ENCODE results near the gene FOXB1.

FOXB1 gene

DNA sequence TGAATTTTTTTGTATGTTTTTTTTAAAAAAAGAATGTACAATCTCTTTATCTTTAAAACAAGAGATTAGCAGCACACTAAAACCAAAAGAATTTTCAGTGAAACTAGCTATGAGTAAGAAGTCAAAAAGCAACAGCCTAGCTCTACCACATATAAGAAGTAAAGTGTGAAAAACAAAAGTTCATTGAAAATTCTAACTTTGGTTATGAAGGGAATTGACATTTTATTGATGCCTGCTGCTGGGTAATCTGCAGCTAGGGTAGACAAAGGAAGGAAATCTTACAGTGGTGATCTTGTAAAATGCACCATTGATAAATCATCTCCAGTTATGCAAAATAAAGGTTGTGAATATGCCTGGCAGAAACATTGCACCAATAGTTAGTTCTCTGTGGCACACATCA is 37.8 kb upstream of the FOXB1 start:
- ChIA-PET POLR2A (interaction anchor here (0.6 kb wide), 1 partner anchor 39 kb away, joined by 3 read pairs; no protein-coding TSS in a partner anchor), CTCF (no interaction called here)
- H3K4me3 ChIP-seq (ENCODE audit: low read depth, low read length), result no peak overlapping the region
- TF ChIP-seq, protein P1, sequence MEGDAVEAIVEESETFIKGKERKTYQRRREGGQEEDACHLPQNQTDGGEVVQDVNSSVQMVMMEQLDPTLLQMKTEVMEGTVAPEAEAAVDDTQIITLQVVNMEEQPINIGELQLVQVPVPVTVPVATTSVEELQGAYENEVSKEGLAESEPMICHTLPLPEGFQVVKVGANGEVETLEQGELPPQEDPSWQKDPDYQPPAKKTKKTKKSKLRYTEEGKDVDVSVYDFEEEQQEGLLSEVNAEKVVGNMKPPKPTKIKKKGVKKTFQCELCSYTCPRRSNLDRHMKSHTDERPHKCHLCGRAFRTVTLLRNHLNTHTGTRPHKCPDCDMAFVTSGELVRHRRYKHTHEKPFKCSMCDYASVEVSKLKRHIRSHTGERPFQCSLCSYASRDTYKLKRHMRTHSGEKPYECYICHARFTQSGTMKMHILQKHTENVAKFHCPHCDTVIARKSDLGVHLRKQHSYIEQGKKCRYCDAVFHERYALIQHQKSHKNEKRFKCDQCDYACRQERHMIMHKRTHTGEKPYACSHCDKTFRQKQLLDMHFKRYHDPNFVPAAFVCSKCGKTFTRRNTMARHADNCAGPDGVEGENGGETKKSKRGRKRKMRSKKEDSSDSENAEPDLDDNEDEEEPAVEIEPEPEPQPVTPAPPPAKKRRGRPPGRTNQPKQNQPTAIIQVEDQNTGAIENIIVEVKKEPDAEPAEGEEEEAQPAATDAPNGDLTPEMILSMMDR (IDR thresholded peaks at IDR 0.05; ENCODE audit: insufficient read depth, low read length, missing control alignments), result no peak
- DNase-seq (ENCODE audit: low read depth, low spot score), result no peak

DNA sequence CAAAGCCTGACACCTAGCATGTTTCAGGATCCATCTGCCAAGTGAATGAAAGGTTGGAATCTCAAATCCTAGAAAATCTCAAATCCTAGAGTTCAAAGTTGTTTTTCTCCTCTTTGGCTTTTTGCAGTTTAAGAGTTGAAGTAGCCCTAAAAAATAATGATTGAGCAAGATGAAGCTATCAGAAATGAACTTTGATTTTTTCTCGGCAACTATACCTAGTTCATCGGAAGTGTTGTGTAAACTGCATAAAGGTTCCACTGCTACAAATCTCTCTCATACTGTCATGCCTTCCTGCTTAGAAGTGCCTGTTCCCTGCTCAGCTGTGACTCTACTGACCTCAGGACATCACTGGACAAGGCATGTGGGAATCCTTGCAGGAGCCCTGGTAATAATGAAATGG is 35.8 kb upstream of the FOXB1 start:
- CTCF ChIA-PET, result no interaction called here
- H3K4me3 ChIP-seq (ENCODE audit: low read depth, low read length), result no peak overlapping the region
- DNase-seq (ENCODE audit: low read depth, low spot score), result no peak
- TF ChIP-seq, protein P1 (IDR thresholded peaks at IDR 0.05; ENCODE audit: insufficient read depth, low read length, missing control alignments), result no peak
- POLR2A ChIA-PET, result no interaction called here

DNA sequence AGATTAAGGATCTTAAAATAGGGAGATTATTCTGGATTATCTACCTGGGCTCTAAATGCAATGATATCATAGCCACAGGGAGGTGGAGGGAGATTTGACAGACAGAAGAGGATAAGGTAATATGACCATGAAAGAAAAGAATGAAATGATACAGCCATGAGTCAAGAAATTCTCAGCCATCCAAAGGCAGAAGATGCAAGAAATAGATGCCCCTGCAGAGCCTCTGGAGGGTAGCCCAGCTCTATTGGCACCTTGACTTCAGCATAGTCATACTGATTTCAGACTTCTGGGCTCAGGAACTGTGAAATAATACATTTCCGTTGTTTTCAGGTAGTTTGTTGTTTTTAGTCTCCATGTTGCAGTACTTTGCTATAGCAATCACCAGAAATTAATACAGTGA is 31.9 kb upstream of the FOXB1 start:
- CTCF ChIA-PET, result no interaction called here
- TF ChIP-seq, protein P1 (IDR thresholded peaks at IDR 0.05; ENCODE audit: insufficient read depth, low read length, missing control alignments), result no peak
- POLR2A ChIA-PET, result no interaction called here
- no peak for DNase-seq (ENCODE audit: low read depth, low spot score)
- H3K4me3 ChIP-seq (ENCODE audit: low read depth, low read length), result no peak overlapping the region

DNA sequence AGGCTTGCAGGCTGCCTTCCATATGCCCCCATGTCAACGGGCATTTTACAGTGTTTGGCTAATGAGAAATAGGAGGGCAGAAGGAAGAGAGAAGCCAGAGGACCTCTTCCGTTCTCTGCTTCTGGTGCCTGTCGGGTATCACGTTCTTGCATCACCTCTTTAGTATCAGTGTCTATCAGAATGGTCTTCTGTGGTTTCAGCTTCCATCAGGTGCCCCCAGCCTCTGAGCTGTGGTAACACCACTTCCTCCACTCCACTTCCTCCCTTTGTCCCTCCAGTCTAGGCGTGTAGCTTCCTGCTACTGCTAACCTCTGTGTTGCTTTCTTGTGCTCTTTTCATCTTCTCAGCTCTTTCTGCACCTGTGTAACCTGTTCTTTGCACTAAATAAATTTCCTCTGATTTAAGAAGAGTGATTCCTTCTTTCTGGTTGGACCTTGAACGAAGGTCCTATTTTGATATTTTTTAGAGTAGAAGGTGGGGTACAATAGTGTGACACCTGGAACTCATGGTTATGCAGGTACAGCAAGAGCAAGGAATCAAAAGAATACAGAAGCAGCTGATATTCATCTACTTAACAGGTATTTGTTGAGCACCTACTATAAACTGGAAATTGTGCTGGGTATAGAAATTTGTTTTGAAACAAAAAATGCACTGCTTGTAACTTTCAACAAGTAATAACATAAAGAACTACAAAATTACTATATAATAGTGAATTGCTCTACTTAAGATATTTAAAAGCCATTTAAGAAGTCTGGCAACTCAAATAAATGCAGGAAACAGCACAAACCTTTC is 27.4 kb upstream of the FOXB1 start:
- POLR2A ChIA-PET, result no interaction called here
- no peak overlapping the region for H3K4me3 ChIP-seq (ENCODE audit: low read depth, low read length)
- TF ChIP-seq, protein P1 (IDR thresholded peaks at IDR 0.05; ENCODE audit: insufficient read depth, low read length, missing control alignments), result no peak
- CTCF ChIA-PET, result no interaction called here
- no peak for DNase-seq (ENCODE audit: low read depth, low spot score)

DNA sequence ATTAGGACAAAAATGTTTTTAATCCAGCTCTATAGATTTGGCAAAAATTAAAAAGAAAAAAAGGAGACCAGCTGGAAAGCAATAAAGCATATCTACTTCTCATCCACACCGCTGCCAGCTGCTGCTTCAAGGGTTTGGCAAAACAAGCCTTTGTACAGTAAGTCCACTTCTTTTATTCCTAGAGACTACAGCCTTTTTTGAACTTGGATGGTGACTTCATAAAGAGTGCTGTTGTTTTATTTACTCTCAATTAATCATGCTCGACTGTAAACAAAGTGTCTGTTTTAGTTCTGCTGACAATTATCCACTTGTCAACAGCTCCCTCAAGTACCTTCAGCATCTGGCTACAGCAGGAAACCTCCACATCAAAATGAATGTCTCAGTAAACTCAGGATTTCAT is 12.3 kb upstream of the FOXB1 start:
- POLR2A ChIA-PET, result no interaction called here

DNA sequence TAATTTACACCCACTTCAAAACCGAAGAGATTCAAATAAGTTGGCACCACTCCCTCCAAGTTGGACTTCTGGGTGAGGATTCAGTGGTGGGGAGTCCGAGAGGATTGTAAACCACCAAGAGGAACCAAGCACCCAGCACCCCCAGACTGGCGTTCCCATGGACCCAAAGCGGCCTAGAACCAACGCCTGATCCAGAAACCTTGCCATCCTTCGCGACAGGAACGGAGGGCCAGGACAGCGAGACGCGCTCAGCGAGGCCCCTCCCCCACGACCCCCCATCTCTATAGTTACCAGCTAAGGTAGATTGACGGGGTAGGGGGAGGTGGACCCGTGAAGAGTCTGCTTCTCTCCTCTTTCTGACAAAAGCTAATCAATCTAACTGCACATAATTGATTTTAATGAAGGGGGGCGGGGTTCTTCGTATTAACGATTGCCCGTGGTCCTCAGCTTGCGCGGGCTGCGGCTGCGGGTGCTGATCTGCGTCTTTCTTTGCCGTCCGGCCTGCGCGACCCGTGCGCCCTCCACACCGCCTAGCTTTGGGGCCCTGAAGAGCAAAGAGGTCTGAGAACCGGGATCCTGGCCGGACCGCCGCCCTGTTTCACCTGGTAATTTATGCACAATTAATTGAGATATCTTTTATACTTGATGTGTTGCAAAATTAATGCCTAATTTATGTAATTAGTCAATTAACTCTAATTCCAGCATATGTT is 10.9 kb upstream of the FOXB1 start:
- TF ChIP-seq, protein P1 (IDR thresholded peaks at IDR 0.05; ENCODE audit: insufficient read depth, low read length, missing control alignments), result no peak
- H3K4me3 ChIP-seq (ENCODE audit: low read depth, low read length), result no peak overlapping the region
- CTCF ChIA-PET, result no interaction called here
- POLR2A ChIA-PET, result no interaction called here
- no peak for DNase-seq (ENCODE audit: low read depth, low spot score)

More for the DNA sequence above, 12.3 kb upstream of the FOXB1 start:
- TF ChIP-seq, protein P1 (IDR thresholded peaks at IDR 0.05; ENCODE audit: insufficient read depth, low read length, missing control alignments), result no peak
- CTCF ChIA-PET, result no interaction called here
- DNase-seq (ENCODE audit: low read depth, low spot score), result no peak
- no peak overlapping the region for H3K4me3 ChIP-seq (ENCODE audit: low read depth, low read length)

Data from AG04449 (cell line).